HG02885 (cell line): ENCODE data around the gene COL23A1.
"Not testable (repeated sequence)": the region's sequence is repeated elsewhere in the genome, so short reads cannot be mapped to it uniquely, and the experiment has no call there.

Experiments used
- ATAC-seq: cut with Tn5 transposase; IDR thresholded peaks from one replicate; pipeline ENCODE4 v1.9.1; 2021; ENCODE audit warnings: mild to moderate bottlenecking; ENCODE audit not compliant: unreplicated experiment, poor library complexity

The COL23A1 gene

GRCh38 chr5:178319541-178320041 lies 270.6 kb downstream of the COL23A1 start:
- ATAC-seq: no peak

- no peak for ATAC-seq
Measured at GRCh38 chr5:178318893-178319292, 271.3 kb downstream of the COL23A1 start.

- ATAC-seq: no peak
Measured at GRCh38 chr5:178318382-178318781, 271.8 kb downstream of the COL23A1 start.

- ATAC-seq: not testable (repeated sequence)
Measured at GRCh38 chr5:178317727-178318126, 272.5 kb downstream of the COL23A1 start.

GRCh38 chr5:178314961-178315820 lies 275.0 kb downstream of the COL23A1 start:
- ATAC-seq: no peak

GRCh38 chr5:178314061-178314660 lies 276.0 kb downstream of the COL23A1 start:
- ATAC-seq: no peak

GRCh38 chr5:178313316-178313715 lies 276.9 kb downstream of the COL23A1 start:
- ATAC-seq: no peak

GRCh38 chr5:178312880-178313282 lies 277.3 kb downstream of the COL23A1 start:
- ATAC-seq: no peak

- no peak for ATAC-seq
Measured at GRCh38 chr5:178310130-178310865, 279.9 kb downstream of the COL23A1 start.

GRCh38 chr5:178309271-178310013 lies 280.8 kb downstream of the COL23A1 start:
- no peak for ATAC-seq

- no peak for ATAC-seq
Measured at GRCh38 chr5:178308541-178309092, 281.6 kb downstream of the COL23A1 start.

- ATAC-seq: no peak
Measured at GRCh38 chr5:178307267-178308045, 282.7 kb downstream of the COL23A1 start.

GRCh38 chr5:178306430-178307225 lies 283.6 kb downstream of the COL23A1 start:
- no peak for ATAC-seq

GRCh38 chr5:178305801-178306200 lies 284.4 kb downstream of the COL23A1 start:
- ATAC-seq: no peak

GRCh38 chr5:178304761-178305645 lies 285.2 kb downstream of the COL23A1 start:
- ATAC-seq: no peak

GRCh38 chr5:178304016-178304415 lies 286.2 kb downstream of the COL23A1 start:
- ATAC-seq: no peak

- ATAC-seq: not testable (repeated sequence)
Measured at GRCh38 chr5:178302321-178302720, 287.9 kb downstream of the COL23A1 start.
